ES-I3 (cell line): ENCODE measurements around the gene SLC5A8.
"Not testable (repeated sequence)": the region's sequence is repeated elsewhere in the genome, so short reads cannot be mapped to it uniquely, and the experiment has no call there.

Experiments
- H3K36me3 ChIP-seq: 2 replicates; pipeline ENCODE4 v1.6.1; 2013; ENCODE audit warnings: mild to moderate bottlenecking, low read length, control low read depth, moderate library complexity; ENCODE audit not compliant: insufficient read depth
- H3K4me1 ChIP-seq: 2 replicates; pipeline ENCODE4 v1.6.1; 2013; ENCODE audit warnings: mild to moderate bottlenecking, control low read depth, low read length; ENCODE audit not compliant: insufficient read depth
- H3K9ac ChIP-seq: 2 replicates; pipeline ENCODE4 v1.6.1; 2013; ENCODE audit warnings: low read depth, mild to moderate bottlenecking, low read length, moderate library complexity
- H3K9me3 ChIP-seq: 2 replicates; pipeline ENCODE4 v1.6.1; 2013; ENCODE audit warnings: mild to moderate bottlenecking, low read length, moderate library complexity; ENCODE audit not compliant: control insufficient read depth, insufficient read depth

The SLC5A8 gene

DNA sequence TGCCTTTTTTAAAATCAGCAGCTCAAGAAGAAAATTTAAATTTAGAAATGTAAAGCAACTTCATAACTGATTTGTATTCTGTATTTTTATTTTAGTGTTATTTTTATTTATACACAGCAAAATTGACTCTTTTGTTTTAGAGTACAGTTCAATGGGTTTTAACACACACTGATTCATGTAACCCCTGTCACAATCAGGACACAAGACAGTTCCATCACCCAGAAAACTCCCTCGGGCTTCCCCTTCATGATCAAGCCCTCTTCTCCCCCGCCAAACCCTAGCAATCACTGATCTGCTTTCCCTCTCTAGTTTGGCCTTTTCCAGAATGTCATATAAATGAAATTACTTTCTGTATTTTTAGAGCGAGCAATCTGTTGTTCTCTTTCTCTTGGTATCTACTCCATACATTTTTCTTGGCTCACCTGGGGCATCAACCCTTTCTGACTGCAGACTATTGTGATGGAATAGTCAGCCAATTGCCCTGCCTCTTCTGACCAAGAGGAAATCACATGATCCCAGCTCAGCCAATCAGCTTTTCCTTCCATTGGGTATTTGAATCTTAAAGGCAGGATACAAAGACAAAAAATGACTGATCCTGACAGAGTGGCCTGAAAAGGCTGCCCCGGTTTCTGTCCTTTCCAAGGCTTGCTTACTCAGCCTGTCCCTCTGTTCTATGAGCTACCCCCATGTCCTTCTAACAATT lies 5.3 kb downstream of the SLC5A8 start:
- Histone ChIP-seq H3K4me1 (no peaks in the 10 kb centered on the region), H3K9me3 (no peaks in the 10 kb centered on the region), H3K9ac (no peak overlapping the region), H3K36me3 (no peaks in the 10 kb centered on the region)

- Histone ChIP-seq H3K4me1 (no peaks in the 10 kb centered on the region), H3K36me3 (no peaks in the 10 kb centered on the region), H3K9ac (no peak overlapping the region)
These were observed 9.2 kb downstream of the SLC5A8 start for GRCh38 chr12:101200824-101201223.

GRCh38 chr12:101200145-101200544 lies 9.9 kb downstream of the SLC5A8 start:
- Histone ChIP-seq H3K36me3 (no peaks in the 10 kb centered on the region), H3K4me1 (no peaks in the 10 kb centered on the region), H3K9me3 (no peaks in the 10 kb centered on the region), H3K9ac (no peak overlapping the region)

More at GRCh38 chr12:101200824-101201223, 9.2 kb downstream of the SLC5A8 start:
- H3K9me3 ChIP-seq: no peaks in the 10 kb centered on the region

DNA sequence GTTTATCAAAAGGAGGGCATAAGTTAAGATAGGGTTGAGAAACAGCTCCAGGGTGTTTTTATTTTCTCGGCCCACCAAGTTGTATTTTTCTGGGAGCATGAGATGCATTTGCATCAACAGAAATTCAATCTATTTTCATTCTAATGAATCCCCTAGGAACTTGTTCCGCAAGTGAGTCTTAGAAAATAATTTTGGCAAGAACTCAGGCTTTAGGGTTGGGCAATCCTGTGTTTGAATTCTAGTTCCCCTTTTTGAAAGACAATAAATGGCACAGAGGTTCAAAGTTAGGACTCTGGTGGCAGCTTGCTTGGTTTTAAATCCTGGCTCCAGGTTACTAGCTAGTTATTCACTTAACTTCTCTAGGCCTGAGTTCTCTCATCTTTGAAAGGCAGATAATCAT lies 23.7 kb downstream of the SLC5A8 start:
- Histone ChIP-seq H3K4me1 (peaks cover 5% of the 10 kb centered on the region; the same call in 1 of the 2 replicates), H3K9me3 (no peaks in the 10 kb centered on the region), H3K9ac (no peak overlapping the region), H3K36me3 (no peaks in the 10 kb centered on the region)

- H3K36me3 ChIP-seq: no peaks in the 10 kb centered on the region
- no peak overlapping the region for H3K9ac ChIP-seq
- H3K4me1 ChIP-seq: peaks cover 5% of the 10 kb centered on the region; the same call in 1 of the 2 replicates
- H3K9me3 ChIP-seq: no peaks in the 10 kb centered on the region
These were observed 28.3 kb downstream of the SLC5A8 start for GRCh38 chr12:101181776-101182175.

DNA sequence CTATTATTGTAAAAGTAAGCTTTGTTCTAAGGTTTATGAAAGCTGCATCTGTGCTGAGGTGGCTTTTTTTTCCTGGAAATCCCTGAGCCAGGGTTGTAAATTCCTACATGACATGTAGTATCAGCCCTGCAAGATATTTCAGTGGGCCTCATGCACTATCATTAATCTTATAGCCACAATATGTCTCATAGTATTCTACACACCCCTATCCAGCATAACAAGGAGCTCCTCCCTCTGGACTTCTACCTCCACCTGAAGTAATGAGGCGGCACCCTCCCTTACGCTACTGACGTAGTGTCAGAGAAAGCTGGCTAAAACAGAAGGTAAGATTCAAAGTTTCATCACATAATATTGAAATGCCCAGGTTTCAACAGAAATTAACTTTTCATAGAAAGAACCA lies 35.5 kb downstream of the SLC5A8 start:
- no peaks in the 10 kb centered on the region for H3K9me3 ChIP-seq

DNA sequence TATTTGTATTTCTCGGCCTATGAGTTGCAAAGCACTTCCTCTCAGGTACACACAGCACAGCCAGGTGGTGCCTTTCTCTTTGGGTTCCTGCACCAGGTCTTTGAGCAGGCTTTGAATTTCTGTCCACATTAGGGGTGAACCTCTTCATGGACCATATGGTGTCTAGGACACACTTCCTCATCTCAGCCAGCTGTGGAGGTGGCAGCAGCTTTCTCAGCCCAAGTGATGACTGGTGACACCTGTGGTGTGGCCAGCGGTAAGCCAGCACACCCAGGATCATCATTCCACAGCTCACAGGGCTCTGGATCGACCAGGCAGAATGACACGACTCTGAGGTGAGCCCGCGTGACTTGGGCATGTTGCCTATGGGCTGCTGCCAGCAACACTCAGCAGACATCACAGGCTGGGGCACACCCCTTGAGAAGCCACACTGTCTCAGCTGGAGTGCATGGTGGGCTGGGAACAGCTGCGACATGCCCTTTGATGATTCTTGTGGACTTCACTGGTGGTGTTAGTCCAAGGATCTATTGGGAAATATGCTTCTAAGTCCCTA lies 36.8 kb downstream of the SLC5A8 start:
- H3K9me3 ChIP-seq: no peaks in the 10 kb centered on the region
- no peaks in the 10 kb centered on the region for H3K4me1 ChIP-seq
- H3K36me3 ChIP-seq: no peaks in the 10 kb centered on the region
- no peak overlapping the region for H3K9ac ChIP-seq

More for the DNA sequence above, 35.5 kb downstream of the SLC5A8 start:
- no peaks in the 10 kb centered on the region for H3K36me3 ChIP-seq
- H3K4me1 ChIP-seq: no peaks in the 10 kb centered on the region
- H3K9ac ChIP-seq: no peak overlapping the region

DNA sequence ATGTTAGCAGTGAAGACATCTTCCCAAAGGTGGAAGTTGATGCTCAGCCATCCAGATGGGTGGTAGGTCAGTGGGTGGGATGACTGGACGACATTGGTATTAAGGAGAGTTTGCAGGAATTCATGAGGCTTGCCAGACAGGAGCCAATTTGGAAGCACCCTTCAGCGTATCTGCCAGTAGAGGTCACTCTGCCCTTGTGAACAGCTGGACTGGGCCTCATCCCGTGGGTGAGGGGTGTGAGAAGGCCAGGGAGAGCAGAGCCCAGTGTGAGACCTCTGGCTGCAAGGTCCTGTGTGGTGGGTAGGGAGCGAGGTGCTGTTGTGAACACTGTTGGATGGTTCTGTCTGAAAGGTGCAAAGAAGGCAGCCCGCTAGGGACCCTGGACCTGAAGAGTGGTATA lies 37.7 kb downstream of the SLC5A8 start:
- Histone ChIP-seq H3K4me1 (no peaks in the 10 kb centered on the region), H3K9me3 (no peaks in the 10 kb centered on the region), H3K36me3 (no peaks in the 10 kb centered on the region), H3K9ac (no peak overlapping the region)

GRCh38 chr12:101168001-101168400 lies 42.0 kb downstream of the SLC5A8 start:
- Histone ChIP-seq H3K36me3 (no peaks in the 10 kb centered on the region), H3K4me1 (no peaks in the 10 kb centered on the region), H3K9ac (no peak overlapping the region), H3K9me3 (no peaks in the 10 kb centered on the region)

DNA sequence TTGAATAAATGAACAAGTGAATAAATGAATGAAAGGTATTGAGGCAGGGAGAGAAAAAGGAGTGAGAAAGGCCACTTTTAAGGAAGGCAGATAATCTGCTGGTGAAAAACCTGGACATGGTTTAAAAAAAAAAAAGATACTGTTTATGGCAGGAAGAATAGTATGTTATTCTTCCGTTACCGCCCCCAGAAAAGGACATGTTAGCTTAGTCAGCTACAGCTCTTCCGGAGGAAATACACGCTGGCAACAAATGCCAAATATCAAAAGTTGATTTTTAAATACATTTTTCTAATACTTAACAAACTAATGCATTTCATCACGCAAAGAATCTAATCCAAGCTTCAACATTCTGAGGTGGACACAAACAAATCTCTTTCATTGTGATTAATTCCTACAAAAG lies 43.2 kb downstream of the SLC5A8 start:
- Histone ChIP-seq H3K4me1 (no peaks in the 10 kb centered on the region), H3K9me3 (no peaks in the 10 kb centered on the region), H3K36me3 (no peaks in the 10 kb centered on the region), H3K9ac (no peak overlapping the region)

- no peak overlapping the region for H3K9ac ChIP-seq
- H3K9me3 ChIP-seq: no peaks in the 10 kb centered on the region
- H3K36me3 ChIP-seq: no peaks in the 10 kb centered on the region
- no peaks in the 10 kb centered on the region for H3K4me1 ChIP-seq
These were observed 44.7 kb downstream of the SLC5A8 start for GRCh38 chr12:101165319-101165718.

DNA sequence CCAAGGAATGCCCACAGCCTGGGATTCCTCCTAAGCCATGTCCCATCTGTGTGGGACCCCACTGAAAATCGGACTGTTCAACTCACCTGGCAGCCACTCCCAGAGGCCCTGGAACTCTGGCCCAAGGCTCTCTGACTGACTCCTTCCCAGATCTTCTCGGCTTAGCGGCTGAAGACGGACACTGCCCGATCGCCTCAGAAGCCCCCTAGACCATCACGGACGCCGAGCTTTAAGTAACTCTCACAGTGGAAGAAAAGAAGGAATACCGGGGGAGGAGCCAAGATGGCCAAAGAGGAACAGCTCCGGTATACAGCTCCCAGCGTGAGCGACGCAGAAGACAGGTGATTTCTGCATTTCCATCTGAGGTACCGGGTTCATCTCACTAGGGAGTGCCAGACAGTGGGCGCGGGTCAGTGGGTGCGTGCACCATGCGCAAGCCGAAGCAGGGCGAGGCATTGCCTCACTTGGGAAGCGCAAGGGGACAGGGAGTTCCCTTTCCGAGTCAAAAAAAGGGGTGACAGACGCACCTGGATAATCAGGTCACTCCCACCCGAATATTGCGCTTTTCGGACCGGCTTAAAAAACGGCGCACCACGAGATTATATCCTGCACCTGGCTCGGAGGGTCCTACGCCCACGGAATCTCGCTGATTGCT lies 64.1 kb downstream of the SLC5A8 start:
- not testable (repeated sequence) for H3K4me1 ChIP-seq, H3K36me3 ChIP-seq, H3K9me3 ChIP-seq
- H3K9ac ChIP-seq: peak overlapping the region; percentile 70; the same call in 1 of the 2 replicates

DNA sequence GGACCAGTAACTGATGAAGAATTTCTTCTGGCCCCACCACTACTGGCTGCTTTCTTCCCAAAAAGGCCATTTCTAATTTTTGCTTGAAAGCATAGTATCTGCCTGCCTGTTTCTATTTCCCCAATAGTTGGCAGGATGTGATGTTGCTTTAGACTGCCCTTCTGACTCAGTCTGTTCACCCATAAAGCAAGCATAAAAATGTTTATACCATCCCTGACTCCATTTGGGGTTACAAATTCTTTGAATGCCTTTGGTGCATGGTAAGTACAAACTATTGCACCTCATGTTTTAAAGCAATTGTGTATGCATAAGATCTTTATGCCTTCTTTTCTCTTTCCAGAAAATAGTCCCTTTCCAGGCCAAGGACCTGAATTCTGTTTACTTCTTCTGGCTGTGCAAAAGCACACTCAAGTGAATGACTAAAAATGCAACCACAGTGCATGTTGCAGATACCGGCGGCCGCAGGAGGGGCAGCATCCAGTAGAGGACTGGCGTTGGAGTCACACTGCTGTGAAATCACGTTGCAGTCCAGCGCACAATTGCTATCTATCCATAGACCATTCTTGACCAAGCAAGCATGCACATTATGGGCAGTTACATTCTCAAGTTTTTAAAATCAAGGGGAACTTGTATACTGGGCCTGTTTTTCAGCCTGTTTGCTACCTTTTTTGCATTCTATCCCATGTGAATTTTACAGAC lies 82.4 kb downstream of the SLC5A8 start:
- H3K9ac ChIP-seq: no peak overlapping the region
- no peaks in the 10 kb centered on the region for H3K36me3 ChIP-seq
- H3K4me1 ChIP-seq: no peaks in the 10 kb centered on the region
- no peaks in the 10 kb centered on the region for H3K9me3 ChIP-seq

DNA sequence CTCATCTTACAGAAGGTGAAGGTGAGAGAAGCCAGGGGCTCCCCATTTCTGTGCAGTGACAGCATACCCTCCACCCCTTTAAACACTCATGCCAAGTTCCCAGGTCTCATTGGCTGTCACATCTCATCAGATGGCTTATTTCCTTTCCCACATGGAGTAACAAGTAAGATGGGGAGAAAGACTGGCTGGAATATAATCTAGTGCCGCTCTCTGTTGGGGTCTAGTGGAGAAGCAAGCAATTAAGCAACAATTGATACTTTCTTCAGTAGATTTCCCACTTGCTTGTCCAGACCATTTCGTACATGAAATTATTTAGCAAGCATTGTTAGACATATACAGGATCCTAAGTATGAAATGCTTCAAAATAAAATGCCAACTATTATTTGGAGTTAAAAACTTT lies 92.2 kb downstream of the SLC5A8 start:
- Histone ChIP-seq H3K9ac (no peak overlapping the region), H3K9me3 (no peaks in the 10 kb centered on the region; the same call in 1 of the 2 replicates), H3K36me3 (no peaks in the 10 kb centered on the region), H3K4me1 (no peaks in the 10 kb centered on the region)
